KMS-11 (cell line): ENCODE measurements around the gene DCST2.

ENCODE experiments used
- H2AFZ ChIP-seq: fragments of 200-600 bp; sonication (generic); 2 replicates; pipeline ENCODE4 v1.6.1; 2016; ENCODE audit warnings: antibody characterized with exemption, mixed run types, low read depth
- H3K27ac ChIP-seq: fragments of 200-600 bp; sonication (generic); 2 replicates; pipeline ENCODE4 v1.6.1; 2016; ENCODE audit warnings: mild to moderate bottlenecking, mixed run types
- H3K27me3 ChIP-seq: fragments of 200-600 bp; sonication (generic); 2 replicates; pipeline ENCODE4 v1.6.1; 2017; ENCODE audit warnings: mild to moderate bottlenecking, low read depth, mixed run types, moderate library complexity; ENCODE audit not compliant: insufficient read depth
- H3K36me3 ChIP-seq: fragments of 200-600 bp; sonication (generic); 2 replicates; pipeline ENCODE4 v1.6.1; 2017; ENCODE audit warnings: mild to moderate bottlenecking, mixed run types; ENCODE audit not compliant: insufficient read depth
- H3K4me1 ChIP-seq: fragments of 200-600 bp; sonication (generic); 2 replicates; pipeline ENCODE4 v1.6.1; 2016; ENCODE audit warnings: mild to moderate bottlenecking, low read depth, mixed run types; ENCODE audit not compliant: poor library complexity, severe bottlenecking
- H3K4me2 ChIP-seq: fragments of 200-600 bp; sonication (generic); 2 replicates; pipeline ENCODE4 v1.7.0; 2016; ENCODE audit warnings: mild to moderate bottlenecking, mixed run types
- H3K4me3 ChIP-seq: fragments of 200-600 bp; sonication (generic); IDR thresholded peaks from 2 replicates; pipeline ENCODE4 v1.6.1; 2017; ENCODE audit warnings: low read depth, low read length, mixed read lengths; ENCODE audit not compliant: insufficient read depth
- H3K79me2 ChIP-seq: fragments of 200-600 bp; sonication (generic); 2 replicates; pipeline ENCODE4 v1.6.1; 2016; ENCODE audit warnings: low read depth, mixed run types; ENCODE audit not compliant: insufficient read depth
- H3K9ac ChIP-seq: fragments of 200-600 bp; sonication (generic); 2 replicates; pipeline ENCODE4 v1.6.1; 2016; ENCODE audit warnings: mild to moderate bottlenecking, mixed run types
- H4K20me1 ChIP-seq: fragments of 200-600 bp; sonication (generic); 2 replicates; pipeline ENCODE4 v1.6.1; 2016; ENCODE audit warnings: mild to moderate bottlenecking, mixed run types; ENCODE audit not compliant: insufficient read depth
- TF ChIP-seq, protein P1 (sequence below): fragments of 200-600 bp; sonication (generic); conservative IDR thresholded peaks from 2 replicates; pipeline ENCODE4 v1.6.1; 2017; ENCODE audit warnings: low read depth, mild to moderate bottlenecking, antibody characterized with exemption, low read length, moderate library complexity, mixed read lengths

Gene DCST2

DNA sequence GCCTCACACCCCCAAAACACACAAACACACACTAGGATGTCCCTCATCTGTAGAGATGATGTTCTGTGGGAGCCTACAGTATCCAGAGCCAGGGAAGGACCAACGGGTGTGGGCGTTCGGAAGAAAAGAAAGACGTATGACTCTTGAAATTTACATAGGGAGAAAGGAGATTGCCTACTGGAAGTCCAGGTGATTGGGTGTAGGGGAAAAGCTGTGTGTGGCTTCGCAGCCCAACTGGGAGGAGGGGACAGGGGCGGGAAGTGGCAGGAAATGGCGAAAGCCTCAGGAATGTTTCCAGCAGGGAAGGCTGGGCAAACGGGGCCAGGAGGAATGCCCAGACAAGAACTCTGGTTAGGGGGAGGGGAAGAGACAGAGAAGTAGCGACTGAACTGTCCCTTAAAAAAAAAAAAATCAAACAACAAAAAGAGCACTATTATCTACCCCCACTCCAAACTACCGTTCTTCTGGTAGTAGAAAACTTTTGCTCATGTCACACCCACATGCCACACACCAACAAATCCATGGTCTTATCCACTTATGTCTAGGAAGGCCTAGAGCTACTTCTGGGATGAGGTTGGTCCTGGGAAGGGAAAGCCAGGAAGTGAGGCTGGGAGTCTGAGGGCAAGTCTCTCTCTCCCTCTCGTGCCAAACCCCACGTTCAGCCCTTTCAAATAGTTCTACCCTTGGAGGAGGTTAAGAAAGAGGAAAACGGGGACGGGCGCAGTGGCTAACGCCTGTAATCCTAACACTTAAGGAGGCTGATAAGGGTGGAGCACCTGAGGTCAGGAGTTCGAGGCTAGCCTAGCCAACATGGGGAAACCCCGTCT, 60.9 kb downstream of the DCST2 start:
- peak overlapping the region; percentile 60 for H3K4me2 ChIP-seq
- H3K79me2 ChIP-seq, result peaks cover 80% of the 10 kb centered on the region
- H2AFZ ChIP-seq, result no peak overlapping the region
- H3K27me3 ChIP-seq, result no peaks in the 10 kb centered on the region
- peaks cover 5% of the 10 kb centered on the region; the same call in 1 of the 2 replicates for H3K36me3 ChIP-seq
- H3K4me1 ChIP-seq, result peaks cover 67% of the 10 kb centered on the region
- H4K20me1 ChIP-seq, result no peaks in the 10 kb centered on the region
- TF ChIP-seq, protein P1, sequence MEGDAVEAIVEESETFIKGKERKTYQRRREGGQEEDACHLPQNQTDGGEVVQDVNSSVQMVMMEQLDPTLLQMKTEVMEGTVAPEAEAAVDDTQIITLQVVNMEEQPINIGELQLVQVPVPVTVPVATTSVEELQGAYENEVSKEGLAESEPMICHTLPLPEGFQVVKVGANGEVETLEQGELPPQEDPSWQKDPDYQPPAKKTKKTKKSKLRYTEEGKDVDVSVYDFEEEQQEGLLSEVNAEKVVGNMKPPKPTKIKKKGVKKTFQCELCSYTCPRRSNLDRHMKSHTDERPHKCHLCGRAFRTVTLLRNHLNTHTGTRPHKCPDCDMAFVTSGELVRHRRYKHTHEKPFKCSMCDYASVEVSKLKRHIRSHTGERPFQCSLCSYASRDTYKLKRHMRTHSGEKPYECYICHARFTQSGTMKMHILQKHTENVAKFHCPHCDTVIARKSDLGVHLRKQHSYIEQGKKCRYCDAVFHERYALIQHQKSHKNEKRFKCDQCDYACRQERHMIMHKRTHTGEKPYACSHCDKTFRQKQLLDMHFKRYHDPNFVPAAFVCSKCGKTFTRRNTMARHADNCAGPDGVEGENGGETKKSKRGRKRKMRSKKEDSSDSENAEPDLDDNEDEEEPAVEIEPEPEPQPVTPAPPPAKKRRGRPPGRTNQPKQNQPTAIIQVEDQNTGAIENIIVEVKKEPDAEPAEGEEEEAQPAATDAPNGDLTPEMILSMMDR, result no peak
- H3K4me3 ChIP-seq, result no peak overlapping the region
- no peak overlapping the region; the same call in 1 of the 2 replicates for H3K9ac ChIP-seq
- H3K27ac ChIP-seq, result peak overlapping the region; percentile 77; the same call in 1 of the 2 replicates

DNA sequence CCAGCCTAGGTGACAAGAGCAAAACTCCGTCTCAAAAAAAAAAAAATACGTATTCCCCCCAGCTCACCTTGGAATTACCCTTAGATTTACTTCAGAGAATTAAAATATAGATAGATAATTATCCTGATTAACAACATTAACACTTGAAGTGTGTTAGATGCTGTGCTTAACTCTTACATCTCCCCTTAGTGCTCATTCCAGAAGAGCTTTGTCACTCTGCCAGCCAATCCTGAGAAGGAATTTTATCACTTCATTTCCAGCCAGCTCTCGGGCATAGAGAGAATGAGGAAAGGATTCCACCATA, 61.4 kb downstream of the DCST2 start:
- TF ChIP-seq, protein P1, result no peak
- no peak overlapping the region for H3K9ac ChIP-seq
- H3K4me3 ChIP-seq, result no peak overlapping the region
- H3K27ac ChIP-seq, result no peak overlapping the region; the same call in 1 of the 2 replicates
- peaks cover 61% of the 10 kb centered on the region for H3K4me1 ChIP-seq
- no peaks in the 10 kb centered on the region; the same call in 1 of the 2 replicates for H3K36me3 ChIP-seq
- H3K4me2 ChIP-seq, result peak overlapping the region; percentile 60; the same call in 1 of the 2 replicates
- no peak overlapping the region for H2AFZ ChIP-seq
- H3K79me2 ChIP-seq, result peaks cover 79% of the 10 kb centered on the region
- no peaks in the 10 kb centered on the region for H3K27me3 ChIP-seq
- no peaks in the 10 kb centered on the region for H4K20me1 ChIP-seq

DNA sequence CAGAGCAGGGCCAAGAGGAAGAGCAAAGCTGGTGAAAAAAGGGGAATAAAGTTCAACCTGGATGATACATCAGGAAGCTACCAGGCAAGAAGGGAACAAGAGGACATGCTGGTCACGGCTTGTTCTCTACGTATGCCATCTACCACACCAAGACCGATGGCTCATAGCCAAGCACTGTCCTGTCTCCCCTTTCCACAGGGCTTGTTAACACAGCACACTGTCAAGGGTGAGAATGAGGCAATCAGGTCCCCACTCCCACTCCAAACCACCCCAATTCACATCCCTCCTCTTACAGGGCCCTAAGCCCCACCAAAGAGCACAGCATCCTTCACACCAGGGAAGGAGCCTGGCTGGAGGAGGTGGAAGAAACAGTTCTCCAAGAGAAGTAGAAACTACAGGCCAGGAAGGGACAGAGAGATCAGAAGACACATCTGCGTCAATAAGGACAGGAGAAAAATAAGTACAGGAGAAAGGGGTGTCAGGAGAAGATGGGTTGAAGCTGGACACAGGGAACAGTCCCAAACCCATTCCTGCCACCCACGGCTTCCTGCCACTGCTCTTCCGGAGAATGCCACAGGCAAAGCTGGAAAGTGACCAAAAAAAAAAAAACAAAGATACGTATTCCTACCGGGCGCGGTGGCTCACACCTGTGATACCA, 62.1 kb downstream of the DCST2 start:
- peaks cover 75% of the 10 kb centered on the region for H3K79me2 ChIP-seq
- peak overlapping the region; percentile 64 for H3K27ac ChIP-seq
- TF ChIP-seq, protein P1, result no peak
- H3K4me2 ChIP-seq, result peak overlapping the region; percentile 73
- no peaks in the 10 kb centered on the region for H3K27me3 ChIP-seq
- peak overlapping the region; percentile 1; the same call in 1 of the 2 replicates for H2AFZ ChIP-seq
- H3K4me1 ChIP-seq, result peaks cover 54% of the 10 kb centered on the region
- H3K36me3 ChIP-seq, result no peaks in the 10 kb centered on the region
- no peaks in the 10 kb centered on the region for H4K20me1 ChIP-seq
- H3K4me3 ChIP-seq, result peak overlapping the region; percentile 97
- H3K9ac ChIP-seq, result peak overlapping the region; percentile 52; the same call in 1 of the 2 replicates

DNA sequence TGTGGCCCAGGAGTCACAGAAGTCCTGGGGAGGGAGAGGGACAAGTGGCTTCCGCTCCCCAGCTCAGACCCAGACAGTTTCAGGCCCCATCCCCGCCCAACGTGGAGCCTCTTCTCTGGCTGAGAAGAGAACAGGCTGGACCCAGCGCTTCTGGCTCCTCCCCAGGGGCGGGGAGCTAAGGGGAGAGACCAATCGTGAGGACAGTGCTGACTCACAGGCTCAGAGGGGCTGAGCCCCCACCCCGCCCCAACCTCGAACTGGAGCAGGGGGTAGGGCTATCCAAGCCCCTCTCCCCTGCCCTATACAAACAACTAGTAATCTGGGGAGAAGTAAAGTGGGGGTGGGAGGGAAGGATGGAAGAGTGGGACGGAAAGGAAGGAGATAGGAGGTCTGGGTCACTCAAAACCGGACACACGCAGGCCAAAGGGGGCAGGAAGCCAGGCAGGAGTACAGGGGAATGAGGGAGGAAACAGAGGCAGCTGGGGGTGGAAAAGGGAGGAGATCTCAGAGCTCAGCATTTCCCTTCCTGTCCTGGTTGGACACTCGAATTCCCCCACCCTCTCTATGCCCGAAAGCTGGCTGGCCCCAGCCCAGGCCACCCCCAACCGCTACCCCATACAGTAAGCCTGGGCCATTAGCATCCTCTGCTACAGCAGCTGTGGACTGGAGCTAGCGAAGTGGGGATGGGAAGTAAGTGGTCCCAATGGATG, 62.8 kb downstream of the DCST2 start, which contains the start of gene SHC1:
Gene SHC1, minus strand, starts transcription at position 117 of the 710 bp plus-strand sequence. CDS start 221 bp downstream, outside the sequence.
- Histone ChIP-seq H2AFZ (peak within 1 kb of the TSS; percentile 1; the same call in 1 of the 2 replicates), H3K4me1 (peaks cover 49% of the 10 kb centered on the region), H4K20me1 (no peaks in the 10 kb centered on the region), H3K9ac (peak within 1 kb of the TSS; percentile 52), H3K4me3 (peak within 1 kb of the TSS; percentile 97), H3K36me3 (no peaks in the 10 kb centered on the region), H3K79me2 (peaks cover 68% of the 10 kb centered on the region), H3K27me3 (no peaks in the 10 kb centered on the region), H3K4me2 (peak within 1 kb of the TSS; percentile 73), H3K27ac (peak within 1 kb of the TSS; percentile 64)
- TF ChIP-seq, protein P1, result no peak
